Esophagus squamous epithelium (tissue), 4 donors: ENCODE results near the gene SMKR1.

Source experiments
- CTCF ChIP-seq, 6 experiments: fragments of 450-650 bp in 4 of 6; fragments of 200-600 bp in 2 of 6; sonication (generic) in 2 of 6; IDR thresholded peaks; one replicate each; pipeline ENCODE4 v1.5.1; 2016 to 2019; ENCODE audit warnings: antibody characterized with exemption in 6 of 6, mild to moderate bottlenecking in 4 of 6, moderate library complexity in 4 of 6
- POLR2A ChIP-seq, 4 donors: fragments of 450-650 bp; IDR thresholded peaks; one replicate each; pipeline ENCODE4 v1.6.1; 2017; ENCODE audit warnings: antibody characterized with exemption in 4 of 4, mild to moderate bottlenecking in 4 of 4, moderate library complexity in 3 of 4

GRCh38 chr7:129495987-129496386, 6.3 kb upstream of the SMKR1 start:
- no peak for TF ChIP-seq CTCF (IDR thresholded peaks at IDR 0.05)
- TF ChIP-seq POLR2A (IDR thresholded peaks at IDR 0.05): no peak
